HCT116 (cell line): ENCODE measurements around the gene CASP6. TPM values are rescaled to one million over a fixed set of nuclear protein-coding genes. Genes with fewer than 3 reads are reported as not detected.

Source experiments
- ATAC-seq: fragments of 200-7000 bp; cut with Tn5 transposase; 2 replicates; pipeline ENCODE4 v1.9.1; 2020; ENCODE audit warnings: mild to moderate bottlenecking, moderate library complexity
- BruUV-seq: library from RNA; stranded (reverse); fragments of 400-500 nt; replicated peaks from 2 replicates; lab custom pipeline; 2021; lab: Mats Ljungman, UMichigan
- CTCF ChIA-PET: fragments of 300-600 bp; sonication (Branson Sonifier 250); formaldehyde crosslinking; loops from one replicate; lab custom pipeline; 2021; ENCODE audit warnings: antibody characterized with exemption; lab: Charles Lee
- POLR2A ChIA-PET: fragments of 300-600, 350-600 bp; sonication (Branson Sonifier 250); formaldehyde crosslinking; loops from one replicate; lab custom pipeline; 2021; ENCODE audit warnings: antibody characterized with exemption; lab: Charles Lee
- RAD21 ChIA-PET, 2 experiments: fragments of 300-600 bp; sonication (Branson Sonifier 250); formaldehyde crosslinking; loops; one replicate each; lab custom pipeline; 2023; ENCODE audit warnings: low total read pairs in 2 of 2; ENCODE audit not compliant: uncharacterized antibody in 2 of 2, unreplicated experiment in 2 of 2, low non-redundant PET in 1 of 2; lab: Charles Lee
- DNase-seq: peaks from one replicate; pipeline ENCODE4 v3.0.0-alpha.2; 2010; ENCODE audit warnings: low read depth, low spot score
- H2AFZ ChIP-seq: fragments of 200-600 bp; shearing (Covaris generic), sonication (generic); 2 replicates; pipeline ENCODE4 v1.6.1; 2017; ENCODE audit warnings: low read depth, mixed run types, mixed read lengths, antibody characterized with exemption, low read length; ENCODE audit not compliant: poor library complexity, severe bottlenecking
- H3K27ac ChIP-seq: 2 replicates; pipeline ENCODE4 v1.5.1; 2012; ENCODE audit warnings: low read depth, low read length
- H3K27me3 ChIP-seq: fragments of 200-600 bp; sonication (generic); 2 replicates; pipeline ENCODE4 v1.6.1; 2016; ENCODE audit warnings: mixed run types, low read length, mixed read lengths; ENCODE audit not compliant: insufficient read depth
- H3K36me3 ChIP-seq, 2 experiments: fragments of 200-500 bp in 1 of 2; fragments of 200-600 bp in 1 of 2; sonication (Bioruptor generic) in 1 of 2; sonication (generic) in 1 of 2; 2 replicates each; pipeline versions ENCODE4 v1.5.1 to v1.6.1; 2014 to 2016; ENCODE audit warnings: low read length in 2 of 2, inconsistent platforms in 1 of 2, mixed read lengths in 1 of 2, mixed run types in 1 of 2; ENCODE audit not compliant: insufficient read depth in 2 of 2, control insufficient read depth in 1 of 2
- H3K4me1 ChIP-seq, 2 experiments: fragments of 200-600 bp in 1 of 2; sonication (generic) in 1 of 2; 2 replicates each; pipeline versions ENCODE4 v1.5.1 to v1.6.1; 2012 to 2017; ENCODE audit warnings: low read length in 2 of 2, inconsistent platforms in 1 of 2, mild to moderate bottlenecking in 1 of 2, mixed read lengths in 1 of 2, mixed run types in 1 of 2, moderate library complexity in 1 of 2; ENCODE audit not compliant: insufficient read depth in 2 of 2, control insufficient read depth in 1 of 2
- H3K4me2 ChIP-seq: fragments of 200-600 bp; sonication (generic); 2 replicates; pipeline ENCODE4 v1.6.1; 2017; ENCODE audit warnings: mixed run types, low read length, mixed read lengths
- H3K4me3 ChIP-seq, 2 experiments: fragments of 200-600 bp in 1 of 2; sonication (generic) in 1 of 2; replicated peaks in 1 of 2; 2 replicates each; pipeline ENCODE4 v1.5.1; 2011 to 2016; ENCODE audit warnings: low read length in 2 of 2, control low read depth in 1 of 2, low read depth in 1 of 2, mild to moderate bottlenecking in 1 of 2, mixed read lengths in 1 of 2, mixed run types in 1 of 2
- H3K79me2 ChIP-seq: fragments of 200-600 bp; sonication (generic); 2 replicates; pipeline ENCODE4 v1.6.1; 2017; ENCODE audit warnings: mild to moderate bottlenecking, mixed run types, low read length, moderate library complexity, mixed read lengths; ENCODE audit not compliant: insufficient read depth
- H3K9ac ChIP-seq: fragments of 200-600 bp; sonication (generic); 2 replicates; pipeline ENCODE4 v1.6.1; 2016; ENCODE audit warnings: low read length, mixed read lengths
- H3K9me2 ChIP-seq: fragments of 200-600 bp; sonication (generic), shearing (Covaris generic); 2 replicates; pipeline ENCODE4 v1.6.1; 2017; ENCODE audit warnings: mixed run types, mild to moderate bottlenecking, moderate library complexity; ENCODE audit not compliant: insufficient read depth
- H3K9me3 ChIP-seq, 2 experiments: fragments of 200-500 bp in 1 of 2; fragments of 200-600 bp in 1 of 2; sonication (Bioruptor generic) in 1 of 2; sonication (generic) in 1 of 2; 2 replicates each; pipeline ENCODE4 v1.6.1; 2014 to 2017; ENCODE audit warnings: low read length in 2 of 2, mixed read lengths in 2 of 2, inconsistent platforms in 1 of 2, low read depth in 1 of 2, mild to moderate bottlenecking in 1 of 2, mixed run types in 1 of 2, moderate library complexity in 1 of 2; ENCODE audit not compliant: control insufficient read depth in 1 of 2, insufficient read depth in 1 of 2
- H4K20me1 ChIP-seq: fragments of 200-600 bp; sonication (generic), shearing (Covaris generic); 2 replicates; pipeline ENCODE4 v1.6.1; 2017; ENCODE audit warnings: mixed run types, mild to moderate bottlenecking, moderate library complexity; ENCODE audit not compliant: insufficient read depth
- ATF3 ChIP-seq: IDR thresholded peaks from 2 replicates; pipeline ENCODE4 v1.6.1; 2012
- CBX3 ChIP-seq: IDR thresholded peaks from 2 replicates; pipeline ENCODE4 v1.6.1; 2012; ENCODE audit warnings: low read depth
- CEBPB ChIP-seq: IDR thresholded peaks from 2 replicates; pipeline ENCODE4 v1.6.1; 2012; ENCODE audit warnings: low read depth
- CTCF ChIP-seq, 3 experiments: fragments of 200-600 bp in 1 of 3; sonication (generic) in 1 of 3; IDR thresholded peaks in 2 of 3; conservative IDR thresholded peaks in 1 of 3; 2 replicates each; pipeline ENCODE4 v1.5.1; 2012 to 2017; ENCODE audit warnings: low read depth in 2 of 3, low read length in 2 of 3, antibody characterized with exemption in 1 of 3, borderline replicate concordance in 1 of 3, control low read depth in 1 of 3, mild to moderate bottlenecking in 1 of 3, mixed read lengths in 1 of 3, mixed run types in 1 of 3, moderate library complexity in 1 of 3; ENCODE audit not compliant: insufficient read depth in 1 of 3
- EGR1 ChIP-seq: IDR thresholded peaks from 2 replicates; pipeline ENCODE4 v1.6.1; 2012; ENCODE audit warnings: low read depth
- ELF1 ChIP-seq: IDR thresholded peaks from 2 replicates; pipeline ENCODE4 v1.6.1; 2012; ENCODE audit warnings: low read depth, borderline replicate concordance
- EZH2 ChIP-seq: fragments of 200-600 bp; sonication (generic); IDR thresholded peaks from 2 replicates; pipeline ENCODE4 v1.6.1; 2017; ENCODE audit warnings: antibody characterized with exemption, mixed run types
- FOSL1 ChIP-seq: IDR thresholded peaks from 2 replicates; pipeline ENCODE4 v1.6.1; 2012; ENCODE audit warnings: low read depth
- POLR2A ChIP-seq: IDR thresholded peaks from 2 replicates; pipeline ENCODE4 v1.7.0; 2011; ENCODE audit warnings: borderline replicate concordance; ENCODE audit not compliant: insufficient read depth, insufficient read length; ENCODE audit errors: extremely low read depth
- RAD21 ChIP-seq: IDR thresholded peaks from 2 replicates; pipeline ENCODE4 v1.6.1; 2012; ENCODE audit warnings: low read depth, mild to moderate bottlenecking
- SIN3A ChIP-seq: IDR thresholded peaks from 2 replicates; pipeline ENCODE4 v1.6.1; 2012; ENCODE audit warnings: low read depth
- SP1 ChIP-seq: IDR thresholded peaks from 2 replicates; pipeline ENCODE4 v1.6.1; 2012; ENCODE audit warnings: low read depth
- SRF ChIP-seq: IDR thresholded peaks from 2 replicates; pipeline ENCODE4 v1.6.1; 2012; ENCODE audit warnings: low read depth
- TCF7L2 ChIP-seq: IDR thresholded peaks from 2 replicates; pipeline ENCODE4 v1.7.0; 2011; ENCODE audit warnings: borderline replicate concordance, inconsistent platforms; ENCODE audit not compliant: insufficient read depth, insufficient read length; ENCODE audit errors: extremely low read depth
- YY1 ChIP-seq: IDR thresholded peaks from 2 replicates; pipeline ENCODE4 v1.6.1; 2011; ENCODE audit warnings: low read length, low read depth, moderate library complexity, mild to moderate bottlenecking; ENCODE audit not compliant: insufficient replicate concordance; ENCODE audit errors: extremely low read depth
- ZFX ChIP-seq: fragments of 450-650 bp; IDR thresholded peaks from 2 replicates; pipeline ENCODE4 v1.6.1; 2017
- ZNF274 ChIP-seq: fragments of 200-500 bp; sonication (Bioruptor generic); IDR thresholded peaks from 2 replicates; pipeline ENCODE4 v1.6.1; 2014; ENCODE audit warnings: mild to moderate bottlenecking, low read depth, low read length, inconsistent platforms
- intact Hi-C: fragments of 100-400 bp; cut with micrococcal nuclease; formaldehyde crosslinking; loops from 2 replicates; pipeline ENCODE4 v1.10.0; 2022
- total RNA-seq: library from RNA; stranded (reverse); gene quantifications from one replicate; pipeline ENCODE4 v1.2.1, GENCODE V29; 2021; ENCODE audit not compliant: unreplicated experiment
- TF ChIP-seq, protein P1 (sequence below): IDR thresholded peaks from 2 replicates; pipeline ENCODE4 v1.6.1; 2012; ENCODE audit warnings: low read depth
- TF ChIP-seq, protein P2 (sequence below): IDR thresholded peaks from 2 replicates; pipeline ENCODE4 v1.6.1; 2011; ENCODE audit warnings: mild to moderate bottlenecking, low read length, moderate library complexity; ENCODE audit not compliant: insufficient replicate concordance; ENCODE audit errors: extremely low read depth

Gene CASP6
- total RNA-seq, 1 experiment from 2014 or later: 18.1 TPM

DNA sequence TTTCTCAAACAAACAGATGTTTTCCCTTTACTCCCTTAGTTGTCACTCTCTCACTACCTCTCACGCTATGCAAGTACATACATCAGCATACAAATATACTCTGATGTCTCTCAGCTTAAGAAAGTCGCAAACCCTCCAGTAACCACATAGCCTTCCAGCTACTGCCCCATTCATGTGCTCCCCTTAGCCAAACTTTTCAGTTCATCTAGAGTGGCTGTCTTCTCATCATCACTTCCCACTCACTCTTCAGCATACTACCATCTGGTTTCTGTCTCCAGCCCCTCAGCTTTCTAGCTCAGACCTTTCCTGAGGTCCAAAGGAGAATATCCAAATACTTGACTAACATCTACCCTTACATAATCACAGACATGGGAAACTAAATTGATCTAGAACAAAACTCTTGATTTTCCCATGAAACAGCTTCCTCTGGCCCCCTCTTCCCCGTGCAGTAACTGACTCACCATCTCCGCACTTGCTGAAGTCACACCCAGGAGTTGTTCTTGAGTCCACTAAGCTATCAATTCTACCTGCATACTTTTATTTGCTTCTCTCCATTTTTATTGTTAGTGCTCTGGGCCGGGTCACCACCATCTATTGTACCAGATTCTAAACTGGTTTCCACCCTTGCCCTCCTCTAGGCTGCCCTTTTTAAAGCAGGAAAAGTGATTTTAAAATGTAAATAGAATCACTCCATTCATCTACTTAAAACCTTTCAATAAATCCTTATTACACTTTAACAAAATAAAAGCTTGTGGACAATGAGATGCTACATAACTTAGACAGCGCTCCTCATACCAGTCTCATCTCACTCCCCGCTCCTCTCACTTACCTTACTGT, 57.2 kb downstream of the CASP6 start:
- H3K36me3 ChIP-seq: no peaks in the 10 kb centered on the region
- CTCF ChIA-PET: no interaction called here
- no peak overlapping the region for H3K9ac ChIP-seq
- RAD21 ChIA-PET: no interaction called here
- no peak overlapping the region for H2AFZ ChIP-seq
- TF ChIP-seq EGR1 (no peak), ZNF274 (no peak), CEBPB (no peak), ATF3 (no peak), SP1 (no peak), SIN3A (no peak), EZH2 (no peak), YY1 (no peak), ZFX (no peak), CBX3 (no peak), RAD21 (no peak), SRF (no peak), TCF7L2 (no peak), FOSL1 (no peak), POLR2A (no peak), ELF1 (no peak), CTCF (IDR thresholded peaks at IDR 0.05 in 2 of 3, conservative IDR thresholded peaks at IDR 0.05 in 1 of 3; ENCODE audit: borderline replicate concordance in 1 of 3, insufficient read depth in 1 of 3, low read depth in 2 of 3, low read length in 2 of 3) (no peak)
- TF ChIP-seq, protein P1, sequence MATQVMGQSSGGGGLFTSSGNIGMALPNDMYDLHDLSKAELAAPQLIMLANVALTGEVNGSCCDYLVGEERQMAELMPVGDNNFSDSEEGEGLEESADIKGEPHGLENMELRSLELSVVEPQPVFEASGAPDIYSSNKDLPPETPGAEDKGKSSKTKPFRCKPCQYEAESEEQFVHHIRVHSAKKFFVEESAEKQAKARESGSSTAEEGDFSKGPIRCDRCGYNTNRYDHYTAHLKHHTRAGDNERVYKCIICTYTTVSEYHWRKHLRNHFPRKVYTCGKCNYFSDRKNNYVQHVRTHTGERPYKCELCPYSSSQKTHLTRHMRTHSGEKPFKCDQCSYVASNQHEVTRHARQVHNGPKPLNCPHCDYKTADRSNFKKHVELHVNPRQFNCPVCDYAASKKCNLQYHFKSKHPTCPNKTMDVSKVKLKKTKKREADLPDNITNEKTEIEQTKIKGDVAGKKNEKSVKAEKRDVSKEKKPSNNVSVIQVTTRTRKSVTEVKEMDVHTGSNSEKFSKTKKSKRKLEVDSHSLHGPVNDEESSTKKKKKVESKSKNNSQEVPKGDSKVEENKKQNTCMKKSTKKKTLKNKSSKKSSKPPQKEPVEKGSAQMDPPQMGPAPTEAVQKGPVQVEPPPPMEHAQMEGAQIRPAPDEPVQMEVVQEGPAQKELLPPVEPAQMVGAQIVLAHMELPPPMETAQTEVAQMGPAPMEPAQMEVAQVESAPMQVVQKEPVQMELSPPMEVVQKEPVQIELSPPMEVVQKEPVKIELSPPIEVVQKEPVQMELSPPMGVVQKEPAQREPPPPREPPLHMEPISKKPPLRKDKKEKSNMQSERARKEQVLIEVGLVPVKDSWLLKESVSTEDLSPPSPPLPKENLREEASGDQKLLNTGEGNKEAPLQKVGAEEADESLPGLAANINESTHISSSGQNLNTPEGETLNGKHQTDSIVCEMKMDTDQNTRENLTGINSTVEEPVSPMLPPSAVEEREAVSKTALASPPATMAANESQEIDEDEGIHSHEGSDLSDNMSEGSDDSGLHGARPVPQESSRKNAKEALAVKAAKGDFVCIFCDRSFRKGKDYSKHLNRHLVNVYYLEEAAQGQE: no peak
- TF ChIP-seq, protein P2, sequence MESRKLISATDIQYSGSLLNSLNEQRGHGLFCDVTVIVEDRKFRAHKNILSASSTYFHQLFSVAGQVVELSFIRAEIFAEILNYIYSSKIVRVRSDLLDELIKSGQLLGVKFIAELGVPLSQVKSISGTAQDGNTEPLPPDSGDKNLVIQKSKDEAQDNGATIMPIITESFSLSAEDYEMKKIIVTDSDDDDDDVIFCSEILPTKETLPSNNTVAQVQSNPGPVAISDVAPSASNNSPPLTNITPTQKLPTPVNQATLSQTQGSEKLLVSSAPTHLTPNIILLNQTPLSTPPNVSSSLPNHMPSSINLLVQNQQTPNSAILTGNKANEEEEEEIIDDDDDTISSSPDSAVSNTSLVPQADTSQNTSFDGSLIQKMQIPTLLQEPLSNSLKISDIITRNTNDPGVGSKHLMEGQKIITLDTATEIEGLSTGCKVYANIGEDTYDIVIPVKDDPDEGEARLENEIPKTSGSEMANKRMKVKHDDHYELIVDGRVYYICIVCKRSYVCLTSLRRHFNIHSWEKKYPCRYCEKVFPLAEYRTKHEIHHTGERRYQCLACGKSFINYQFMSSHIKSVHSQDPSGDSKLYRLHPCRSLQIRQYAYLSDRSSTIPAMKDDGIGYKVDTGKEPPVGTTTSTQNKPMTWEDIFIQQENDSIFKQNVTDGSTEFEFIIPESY: no peak
- intact Hi-C loops: no loop called here
- no peaks in the 10 kb centered on the region for H3K9me2 ChIP-seq
- H3K4me2 ChIP-seq: no peak overlapping the region
- BruUV-seq: no TSS peak
- POLR2A ChIA-PET: no interaction called here
- H3K9me3 ChIP-seq: 0 out of 4 replicates have a peak, but pooled peaks cover 0 to 3% of the 10 kb centered on the region in 2 experiments
- H3K4me1 ChIP-seq: no peaks in the 10 kb centered on the region
- DNase-seq: no peak
- H3K27me3 ChIP-seq: no peaks in the 10 kb centered on the region
- H3K27ac ChIP-seq: no peak overlapping the region
- ATAC-seq: no peak
- no peaks in the 10 kb centered on the region for H3K79me2 ChIP-seq
- no peaks in the 10 kb centered on the region for H4K20me1 ChIP-seq
- H3K4me3 ChIP-seq: no peak overlapping the region
